ENCODE results near the gene ATP9A.
"Not testable (repeated sequence)": the region's sequence is repeated elsewhere in the genome, so short reads cannot be mapped to it uniquely, and the experiment has no call there.

Gene ATP9A

GRCh38 chr20:51725584-51726176, 42.5 kb downstream of the ATP9A start:
- no peak for DNase-seq

- not testable (repeated sequence) for DNase-seq
These were observed 45.2 kb downstream of the ATP9A start for GRCh38 chr20:51723026-51723425.

GRCh38 chr20:51722246-51722645, 45.9 kb downstream of the ATP9A start:
- DNase-seq = not testable (repeated sequence)

GRCh38 chr20:51720854-51721253, 47.3 kb downstream of the ATP9A start:
- DNase-seq = no peak

- no peak for DNase-seq
These were observed 47.8 kb downstream of the ATP9A start for GRCh38 chr20:51720384-51720783.

- DNase-seq = no peak
These were observed 52.4 kb downstream of the ATP9A start for GRCh38 chr20:51715856-51716185.

GRCh38 chr20:51715163-51715855, 52.9 kb downstream of the ATP9A start:
- DNase-seq = no peak

GRCh38 chr20:51713213-51713598, 55.0 kb downstream of the ATP9A start:
- DNase-seq = no peak

GRCh38 chr20:51712501-51713212, 55.5 kb downstream of the ATP9A start:
- no peak for DNase-seq

GRCh38 chr20:51711426-51711825, 56.8 kb downstream of the ATP9A start:
- DNase-seq = no peak

GRCh38 chr20:51710361-51710894, 57.8 kb downstream of the ATP9A start:
- no peak for DNase-seq

GRCh38 chr20:51705400-51705799, 62.8 kb downstream of the ATP9A start:
- DNase-seq = no peak

- no peak for DNase-seq
These were observed 64.5 kb downstream of the ATP9A start for GRCh38 chr20:51703400-51704287.

GRCh38 chr20:51702556-51702955, 65.6 kb downstream of the ATP9A start:
- DNase-seq = no peak

- no peak for DNase-seq
These were observed 67.3 kb downstream of the ATP9A start for GRCh38 chr20:51700809-51701285.

GRCh38 chr20:51698252-51698651, 69.9 kb downstream of the ATP9A start:
- DNase-seq = no peak

GRCh38 chr20:51697096-51697826, 70.9 kb downstream of the ATP9A start:
- DNase-seq = peak; percentile 38

- no peak for DNase-seq
These were observed 71.7 kb downstream of the ATP9A start for GRCh38 chr20:51696304-51697071.

- peak; percentile 26 for DNase-seq
These were observed 72.5 kb downstream of the ATP9A start for GRCh38 chr20:51695574-51696303.

- DNase-seq = no peak
These were observed 75.3 kb downstream of the ATP9A start for GRCh38 chr20:51692806-51693400.
